AG04449 (cell line): ENCODE data around the gene PTPN7.
A peak's percentile ranks its signal among the peaks of the same experiment; 100 is the strongest.
"Not testable (repeated sequence)": the region's sequence is repeated elsewhere in the genome, so short reads cannot be mapped to it uniquely, and the experiment has no call there.

Experiments
- CTCF ChIA-PET: fragments of 350-600 bp; formaldehyde crosslinking; extraction: SDS; loops from one replicate; lab custom pipeline; 2021; ENCODE audit warnings: antibody characterized with exemption; lab: Yijun Ruan, JAX
- POLR2A ChIA-PET: fragments of 400-600, 350-600 bp; formaldehyde crosslinking; extraction: SDS; loops from one replicate; lab custom pipeline; 2020; ENCODE audit warnings: antibody characterized with exemption, inconsistent platforms; lab: Yijun Ruan, JAX
- DNase-seq: peaks from one replicate; pipeline ENCODE4 v3.0.0-alpha.2; 2010; ENCODE audit warnings: low read depth, low spot score
- H3K4me3 ChIP-seq: 2 replicates; pipeline ENCODE4 v1.5.1; 2011; ENCODE audit warnings: low read depth, mild to moderate bottlenecking, control low read depth, low read length
- CTCF ChIP-seq: IDR thresholded peaks from one replicate; pipeline ENCODE4 v1.5.1; 2011; ENCODE audit warnings: mild to moderate bottlenecking, moderate library complexity, low read length, control low read depth, inconsistent platforms; ENCODE audit not compliant: insufficient read depth; ENCODE audit errors: missing control alignments

Gene PTPN7

GRCh38 chr1:202187041-202187671, 26.8 kb upstream of the PTPN7 start:
- H3K4me3 ChIP-seq: no peak overlapping the region
- no peak for DNase-seq
- POLR2A ChIA-PET: no interaction called here
- TF ChIP-seq CTCF: no peak
- CTCF ChIA-PET: interaction anchor here (0.7 to 12.8 kb wide), 12 partner anchors 9 to 531 kb away, joined by 3 to 479 read pairs (median 22); no protein-coding TSS in a partner anchor

GRCh38 chr1:202186327-202186726, 25.9 kb upstream of the PTPN7 start:
- no peak for DNase-seq
- no peak overlapping the region for H3K4me3 ChIP-seq
- no peak for TF ChIP-seq CTCF
- POLR2A ChIA-PET: no interaction called here
- CTCF ChIA-PET: interaction anchor here (1.0 to 12.8 kb wide), 10 partner anchors 10 to 532 kb away, joined by 3 to 479 read pairs (median 8); no protein-coding TSS in a partner anchor

- ChIA-PET POLR2A (no interaction called here), CTCF (interaction anchor here (0.6 to 12.8 kb wide), 22 partner anchors 10 to 533 kb away, joined by 3 to 479 read pairs (median 4); partner anchors contain the start of genes LGR6 and UBE2T)
- no peak overlapping the region for H3K4me3 ChIP-seq
- peak; percentile 94 for TF ChIP-seq CTCF
- peak; percentile 12 for DNase-seq
Observed at GRCh38 chr1:202184750-202185460, 24.5 kb upstream of the PTPN7 start.

- TF ChIP-seq CTCF: no peak
- no peak for DNase-seq
- ChIA-PET CTCF (interaction anchor here (3.6 to 12.8 kb wide), 7 partner anchors 7 to 536 kb away, joined by 14 to 479 read pairs (median 52); partner anchors contain the start of gene LGR6), POLR2A (interaction anchor here (0.5 kb wide), 1 partner anchor 539 kb away, joined by 3 read pairs; no protein-coding TSS in a partner anchor)
- no peak overlapping the region for H3K4me3 ChIP-seq
Observed at GRCh38 chr1:202182040-202182877, 21.9 kb upstream of the PTPN7 start.

GRCh38 chr1:202181586-202181985, 21.2 kb upstream of the PTPN7 start:
- DNase-seq: no peak
- no peak overlapping the region for H3K4me3 ChIP-seq
- ChIA-PET CTCF (interaction anchor here (4.4 to 12.8 kb wide), 4 partner anchors 8 to 537 kb away, joined by 35 to 479 read pairs (median 62); partner anchors contain the start of gene LGR6), POLR2A (interaction anchor here (0.5 kb wide), 1 partner anchor 539 kb away, joined by 3 read pairs; no protein-coding TSS in a partner anchor)
- TF ChIP-seq CTCF: no peak

- CTCF ChIA-PET: interaction anchor here (0.6 to 12.8 kb wide), 7 partner anchors 9 to 578 kb away, joined by 3 to 479 read pairs (median 7); partner anchors contain the start of gene LGR6
- DNase-seq, H3K4me3 ChIP-seq, POLR2A ChIA-PET: not testable (repeated sequence)
Observed at GRCh38 chr1:202180751-202181139, 20.3 kb upstream of the PTPN7 start.
